ENCODE results near the gene KCND2. TPM values are rescaled to one million over a fixed set of nuclear protein-coding genes. Genes with fewer than 3 reads are reported as not detected.
"Not testable (repeated sequence)": the region's sequence is repeated elsewhere in the genome, so short reads cannot be mapped to it uniquely, and the experiment has no call there.

Gene KCND2
- total RNA-seq, 4 donors from 2014 or later: under 0.01 to 1.3 (median 0.59) TPM; not detected in 1

DNA sequence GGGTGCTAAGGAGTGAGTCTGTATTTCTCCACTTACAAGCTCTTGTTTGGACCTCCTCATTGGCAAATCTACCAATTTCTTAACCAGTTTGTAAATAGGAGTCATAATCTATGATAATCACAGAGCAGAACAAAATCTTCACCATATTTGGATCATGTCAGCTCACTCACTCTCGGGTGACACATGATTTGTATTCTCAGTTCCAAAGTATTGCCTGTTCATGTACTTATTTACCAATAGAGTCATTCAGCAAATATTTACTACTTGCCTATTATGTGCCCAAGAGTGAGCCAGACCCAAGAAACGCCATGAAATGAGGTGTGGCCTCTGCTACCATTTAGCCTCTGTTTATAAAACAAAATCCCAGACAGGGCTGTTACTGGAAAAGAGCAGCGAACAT lies 470.2 kb downstream of the KCND2 start:
- 78 to 79% methylated on average over 3 of the region's 3 CpGs for WGBS, 2 donors

DNA sequence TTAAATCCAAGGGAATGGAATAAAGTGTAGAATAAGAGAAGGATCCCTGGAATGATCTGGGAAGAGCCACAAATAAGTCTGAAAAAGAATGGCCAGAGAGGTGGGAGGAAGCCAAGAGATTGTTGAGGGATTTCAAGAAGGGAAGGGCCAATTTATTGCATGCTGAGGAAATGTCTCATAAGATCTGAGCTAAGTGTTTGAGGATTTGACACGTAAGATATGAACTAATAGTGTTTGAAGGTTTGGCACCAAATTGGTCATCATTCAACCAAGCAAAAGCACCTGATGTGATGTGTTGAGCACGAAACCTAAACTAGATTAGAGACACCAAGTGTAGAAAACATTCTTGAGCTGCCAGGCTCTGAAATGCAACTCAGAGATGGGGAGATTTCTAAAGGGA lies 487.1 kb downstream of the KCND2 start:
- WGBS, 2 donors: 77 to 83% methylated on average over 2 of the region's 2 CpGs
- H3K27me3 ChIP-seq: no peaks in the 10 kb centered on the region
- H3K9me3 ChIP-seq: no peaks in the 10 kb centered on the region
- no peak for DNase-seq (ENCODE audit: low spot score in 2 of 2)
- TF ChIP-seq EP300 (IDR thresholded peaks at IDR 0.05) (no peak), POLR2A (IDR thresholded peaks at IDR 0.05) (no peak)
- TF ChIP-seq, protein P1, sequence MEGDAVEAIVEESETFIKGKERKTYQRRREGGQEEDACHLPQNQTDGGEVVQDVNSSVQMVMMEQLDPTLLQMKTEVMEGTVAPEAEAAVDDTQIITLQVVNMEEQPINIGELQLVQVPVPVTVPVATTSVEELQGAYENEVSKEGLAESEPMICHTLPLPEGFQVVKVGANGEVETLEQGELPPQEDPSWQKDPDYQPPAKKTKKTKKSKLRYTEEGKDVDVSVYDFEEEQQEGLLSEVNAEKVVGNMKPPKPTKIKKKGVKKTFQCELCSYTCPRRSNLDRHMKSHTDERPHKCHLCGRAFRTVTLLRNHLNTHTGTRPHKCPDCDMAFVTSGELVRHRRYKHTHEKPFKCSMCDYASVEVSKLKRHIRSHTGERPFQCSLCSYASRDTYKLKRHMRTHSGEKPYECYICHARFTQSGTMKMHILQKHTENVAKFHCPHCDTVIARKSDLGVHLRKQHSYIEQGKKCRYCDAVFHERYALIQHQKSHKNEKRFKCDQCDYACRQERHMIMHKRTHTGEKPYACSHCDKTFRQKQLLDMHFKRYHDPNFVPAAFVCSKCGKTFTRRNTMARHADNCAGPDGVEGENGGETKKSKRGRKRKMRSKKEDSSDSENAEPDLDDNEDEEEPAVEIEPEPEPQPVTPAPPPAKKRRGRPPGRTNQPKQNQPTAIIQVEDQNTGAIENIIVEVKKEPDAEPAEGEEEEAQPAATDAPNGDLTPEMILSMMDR (IDR thresholded peaks at IDR 0.05): no peak
- H3K4me1 ChIP-seq: no peaks in the 10 kb centered on the region
- no peak overlapping the region for H3K27ac ChIP-seq
- H3K4me3 ChIP-seq: no peak overlapping the region
- no peaks in the 10 kb centered on the region for H3K36me3 ChIP-seq

More for the DNA sequence above, 470.2 kb downstream of the KCND2 start:
- Histone ChIP-seq H3K9me3 (no peaks in the 10 kb centered on the region), H3K36me3 (no peaks in the 10 kb centered on the region), H3K27ac (no peak overlapping the region), H3K27me3 (no peaks in the 10 kb centered on the region), H3K4me3 (no peak overlapping the region), H3K4me1 (peaks cover 0 to 7% (median 0%) of the 10 kb centered on the region in 4 donors)
- DNase-seq (ENCODE audit: low spot score in 2 of 2): no peak
- no peak for TF ChIP-seq EP300 (IDR thresholded peaks at IDR 0.05)
- TF ChIP-seq, protein P1 (IDR thresholded peaks at IDR 0.05): no peak
- TF ChIP-seq POLR2A (IDR thresholded peaks at IDR 0.05): no peak

DNA sequence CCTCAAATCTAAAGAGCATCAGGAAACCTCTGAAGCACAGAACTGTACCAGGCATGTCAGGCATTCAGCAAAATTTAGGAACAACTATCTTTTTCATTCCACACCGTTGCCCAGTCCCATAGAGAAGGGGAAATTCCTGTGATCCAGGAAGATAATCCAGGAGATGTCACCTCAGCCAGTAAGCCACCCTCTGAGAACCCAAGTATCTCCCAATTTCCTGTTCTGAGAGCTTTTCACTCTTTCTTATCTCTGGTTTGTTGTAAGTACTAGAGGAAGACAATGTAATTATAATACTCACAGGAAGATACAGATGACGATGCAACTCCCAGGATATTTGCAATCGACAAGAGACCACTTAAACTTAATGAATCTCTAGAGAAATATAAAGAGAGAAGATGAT lies 487.9 kb downstream of the KCND2 start:
- TF ChIP-seq POLR2A (IDR thresholded peaks at IDR 0.05) (no peak), EP300 (IDR thresholded peaks at IDR 0.05) (no peak)
- Histone ChIP-seq H3K27ac (no peak overlapping the region), H3K4me1 (no peaks in the 10 kb centered on the region), H3K27me3 (no peaks in the 10 kb centered on the region), H3K4me3 (no peak overlapping the region), H3K36me3 (no peaks in the 10 kb centered on the region), H3K9me3 (no peaks in the 10 kb centered on the region)
- WGBS, 2 donors: 71 to 73% methylated on average over 3 of the region's 3 CpGs
- DNase-seq (ENCODE audit: low spot score in 2 of 2): no peak

DNA sequence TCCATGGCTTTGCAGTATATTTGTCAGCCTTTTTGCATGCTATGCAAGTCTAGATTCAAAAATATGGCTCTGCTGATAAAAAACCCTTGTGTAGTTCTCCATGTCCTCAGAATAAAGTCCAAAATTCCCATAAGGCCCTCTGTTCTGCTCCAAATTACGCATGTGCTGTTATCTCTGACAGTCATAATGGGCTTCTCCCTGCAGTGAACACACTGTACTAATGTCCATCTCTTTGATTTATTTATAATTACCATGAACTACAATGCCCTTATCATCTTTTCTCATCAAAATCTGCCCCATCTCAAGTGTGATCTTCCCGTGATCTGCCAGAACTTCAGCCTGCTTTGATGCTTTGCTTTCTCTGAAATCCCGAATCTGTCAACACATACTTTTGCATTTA lies 497.2 kb downstream of the KCND2 start:
- no peaks in the 10 kb centered on the region for H3K27me3 ChIP-seq
- H3K9me3 ChIP-seq: no peaks in the 10 kb centered on the region
- no peak overlapping the region for H3K27ac ChIP-seq
- TF ChIP-seq EP300 (IDR thresholded peaks at IDR 0.05): no peak
- no peak for TF ChIP-seq POLR2A (IDR thresholded peaks at IDR 0.05)
- TF ChIP-seq, protein P1 (IDR thresholded peaks at IDR 0.05): no peak
- no peaks in the 10 kb centered on the region for H3K36me3 ChIP-seq
- no peaks in the 10 kb centered on the region for H3K4me1 ChIP-seq
- DNase-seq (ENCODE audit: low spot score in 2 of 2): no peak
- 88 to 89% methylated on average over 3 of the region's 3 CpGs for WGBS, 2 donors
- no peak overlapping the region for H3K4me3 ChIP-seq

DNA sequence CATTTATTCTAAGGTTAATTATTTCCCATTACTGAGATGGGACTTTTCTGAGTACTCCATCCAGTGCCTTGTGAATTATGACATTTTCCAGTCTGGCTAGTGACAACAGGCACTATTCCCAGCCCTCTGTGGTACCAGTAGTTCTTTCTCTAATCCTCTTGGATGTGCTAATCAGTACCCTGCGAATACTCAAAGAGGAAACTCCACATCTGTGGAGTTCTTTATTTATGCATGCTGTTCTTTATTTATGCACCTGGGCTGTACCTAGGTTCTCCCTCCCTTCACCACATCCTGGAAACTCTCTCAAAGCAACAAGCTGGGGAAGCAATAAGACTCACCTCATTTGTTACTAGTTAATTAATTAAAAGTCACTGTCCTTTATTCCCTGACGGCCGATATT lies 501.5 kb downstream of the KCND2 start:
- H3K9me3 ChIP-seq: no peaks in the 10 kb centered on the region
- TF ChIP-seq EP300 (IDR thresholded peaks at IDR 0.05): no peak
- TF ChIP-seq, protein P1 (IDR thresholded peaks at IDR 0.05): no peak
- TF ChIP-seq POLR2A (IDR thresholded peaks at IDR 0.05): no peak
- WGBS, 2 donors: 64 to 76% methylated on average over 3 of the region's 3 CpGs
- H3K4me1 ChIP-seq: no peaks in the 10 kb centered on the region
- H3K27me3 ChIP-seq: no peaks in the 10 kb centered on the region
- no peak overlapping the region for H3K27ac ChIP-seq
- no peaks in the 10 kb centered on the region for H3K36me3 ChIP-seq
- H3K4me3 ChIP-seq: no peak overlapping the region
- no peak for DNase-seq (ENCODE audit: low spot score in 2 of 2)

DNA sequence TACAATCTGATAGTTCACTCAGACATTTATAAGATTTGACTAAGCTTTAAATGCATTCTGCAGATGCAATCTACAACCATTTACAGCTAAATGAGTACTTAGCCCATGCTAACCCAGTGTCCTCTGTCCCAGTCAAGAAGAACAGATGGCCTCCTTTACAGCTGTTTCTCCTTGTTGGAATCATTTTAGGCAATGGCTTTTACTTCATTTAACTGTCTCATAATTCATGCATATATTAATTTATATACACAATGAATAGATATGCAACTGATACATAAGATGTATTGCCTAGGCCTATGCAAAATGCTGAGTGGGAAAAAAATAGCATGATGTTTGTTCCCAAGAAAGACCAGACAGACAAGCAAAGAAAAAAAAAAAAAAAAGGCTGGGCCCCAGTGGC lies 502.8 kb downstream of the KCND2 start:
- H3K36me3 ChIP-seq: no peaks in the 10 kb centered on the region
- TF ChIP-seq, protein P1 (IDR thresholded peaks at IDR 0.05): no peak
- TF ChIP-seq POLR2A (IDR thresholded peaks at IDR 0.05) (no peak), EP300 (IDR thresholded peaks at IDR 0.05) (no peak)
- no peak overlapping the region for H3K4me3 ChIP-seq
- H3K9me3 ChIP-seq: no peaks in the 10 kb centered on the region
- no peak for DNase-seq (ENCODE audit: low spot score in 2 of 2)
- no peaks in the 10 kb centered on the region for H3K27me3 ChIP-seq
- no peaks in the 10 kb centered on the region for H3K4me1 ChIP-seq
- no peak overlapping the region for H3K27ac ChIP-seq

DNA sequence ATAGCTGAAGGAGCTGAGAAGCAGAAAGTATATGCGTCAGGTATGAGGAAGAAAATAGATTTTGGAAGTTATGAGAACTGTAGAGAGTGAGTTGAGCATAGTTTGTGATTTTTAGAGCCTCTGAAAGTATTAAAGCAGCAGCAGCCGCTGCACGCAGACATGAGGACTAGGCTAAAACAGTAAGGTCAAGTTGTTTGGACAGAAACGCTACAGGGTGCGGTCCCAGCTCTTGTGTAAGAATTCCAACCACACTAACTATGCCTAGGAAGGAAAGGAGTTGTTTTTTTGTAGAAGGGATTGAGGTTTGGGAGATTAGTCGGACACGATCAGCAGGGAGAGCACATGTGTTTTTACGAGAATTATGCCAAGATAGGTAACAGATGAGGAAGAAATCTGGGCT lies 506.1 kb downstream of the KCND2 start:
- not testable (repeated sequence) for H3K9me3 ChIP-seq; H3K27me3 ChIP-seq; H3K4me3 ChIP-seq; DNase-seq (ENCODE audit: low spot score in 2 of 2); H3K36me3 ChIP-seq; H3K4me1 ChIP-seq
- peak overlapping the region in 1 of 4 donors; percentile 29 for H3K27ac ChIP-seq
- 76 to 77% methylated on average over 8 of the region's 8 CpGs for WGBS, 2 donors

DNA sequence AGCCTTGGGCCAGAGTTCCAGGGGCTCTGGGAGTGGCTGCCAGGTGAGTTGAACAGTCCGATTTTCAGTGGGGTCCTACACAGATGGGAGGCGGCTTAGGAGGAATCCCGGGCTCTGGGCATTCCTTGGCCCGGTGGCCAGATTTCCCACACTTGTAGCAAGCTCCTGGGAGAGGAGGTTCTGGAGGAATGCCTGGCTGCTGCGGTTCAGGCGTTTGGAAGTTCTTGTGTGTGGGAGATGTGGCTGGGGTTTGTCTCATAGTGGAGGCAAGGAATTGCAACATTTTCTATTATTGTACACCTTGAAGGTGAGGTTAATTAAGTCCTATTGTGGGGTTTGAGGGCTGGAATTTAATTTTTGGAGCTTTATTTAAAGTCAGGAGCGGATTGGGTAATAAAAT lies 507.5 kb downstream of the KCND2 start:
- H3K4me3 ChIP-seq; H3K27me3 ChIP-seq; H3K4me1 ChIP-seq; H3K9me3 ChIP-seq; DNase-seq (ENCODE audit: low spot score in 2 of 2); H3K36me3 ChIP-seq; H3K27ac ChIP-seq: not testable (repeated sequence)
- WGBS, 2 donors: 59 to 84% methylated on average over 7 of the region's 7 CpGs

Measured in tibial nerve (tissue), 4 donors.